ENCODE results near the gene POU2F3. TPM values are rescaled to one million over a fixed set of nuclear protein-coding genes. Genes with fewer than 3 reads are reported as not detected.
"Not testable (repeated sequence)": the region's sequence is repeated elsewhere in the genome, so short reads cannot be mapped to it uniquely, and the experiment has no call there.

POU2F3 gene
- total and polyA plus RNA-seq, 2 experiments from 2014 or later = not detected

GRCh38 chr11:120271672-120272071 lies 31.7 kb downstream of the POU2F3 start:
- H3K9me2 ChIP-seq (replicated peaks; ENCODE audit: insufficient read depth) = no peaks in the 10 kb centered on the region
- no peak overlapping the region for H3K27ac ChIP-seq
- H3K36me3 ChIP-seq (replicated peaks; ENCODE audit: insufficient read depth, low read depth) = no peaks in the 10 kb centered on the region
- DNase-seq (ENCODE audit: low spot score) = no peak
- no peaks in the 10 kb centered on the region for H3K9me3 ChIP-seq (ENCODE audit: low read depth)
- H2AFZ ChIP-seq = no peak overlapping the region
- no peaks in the 10 kb centered on the region for H3K79me2 ChIP-seq
- no peak for TF ChIP-seq EZH2phosphoT487 (IDR thresholded peaks at IDR 0.05; ENCODE audit: low read depth, severe bottlenecking, unreplicated experiment)
- TF ChIP-seq CTCF (IDR thresholded peaks at IDR 0.05; ENCODE audit: poor library complexity) = no peak
- H3K4me2 ChIP-seq = no peak overlapping the region
- H3K27me3 ChIP-seq = peaks cover 2% of the 10 kb centered on the region
- no peaks in the 10 kb centered on the region for H4K20me1 ChIP-seq (ENCODE audit: insufficient read depth, poor library complexity, severe bottlenecking)
- WGBS (ENCODE audit: low lambda C conversion rate, missing lambda C conversion rate) = 80% methylated on average over 5 of the region's 5 CpGs
- H3K4me1 ChIP-seq (ENCODE audit: insufficient read depth) = no peaks in the 10 kb centered on the region
- no peak overlapping the region for H3K4me3 ChIP-seq

- H3K9me2 ChIP-seq (replicated peaks; ENCODE audit: insufficient read depth) = no peaks in the 10 kb centered on the region
- H3K27ac ChIP-seq = no peak overlapping the region
- no peak for DNase-seq (ENCODE audit: low spot score)
- no peak overlapping the region for H2AFZ ChIP-seq
- H3K4me2 ChIP-seq = no peak overlapping the region
- H3K4me1 ChIP-seq (ENCODE audit: insufficient read depth) = no peaks in the 10 kb centered on the region
- peaks cover 2% of the 10 kb centered on the region for H3K27me3 ChIP-seq
- WGBS (ENCODE audit: low lambda C conversion rate, missing lambda C conversion rate) = 97% methylated on average over 2 of the region's 2 CpGs
- no peaks in the 10 kb centered on the region for H3K79me2 ChIP-seq
- no peak overlapping the region for H3K4me3 ChIP-seq
- H3K36me3 ChIP-seq (replicated peaks; ENCODE audit: insufficient read depth, low read depth) = no peaks in the 10 kb centered on the region
- TF ChIP-seq EZH2 (IDR thresholded peaks at IDR 0.05; ENCODE audit: borderline replicate concordance) = no peak
- TF ChIP-seq CTCF (IDR thresholded peaks at IDR 0.05; ENCODE audit: poor library complexity) = no peak
- TF ChIP-seq EZH2phosphoT487 (IDR thresholded peaks at IDR 0.05; ENCODE audit: low read depth, severe bottlenecking, unreplicated experiment) = no peak
- H3K9me3 ChIP-seq (ENCODE audit: low read depth) = no peaks in the 10 kb centered on the region
- H4K20me1 ChIP-seq (ENCODE audit: insufficient read depth, poor library complexity, severe bottlenecking) = no peaks in the 10 kb centered on the region
These were observed 32.4 kb downstream of the POU2F3 start for GRCh38 chr11:120272303-120272702.

- H3K36me3 ChIP-seq (replicated peaks; ENCODE audit: insufficient read depth, low read depth) = no peaks in the 10 kb centered on the region
- no peak overlapping the region for H3K4me3 ChIP-seq
- no peak overlapping the region for H3K4me2 ChIP-seq
- H2AFZ ChIP-seq = no peak overlapping the region
- H3K27me3 ChIP-seq = no peaks in the 10 kb centered on the region
- H3K9me3 ChIP-seq (ENCODE audit: low read depth) = no peaks in the 10 kb centered on the region
- no peaks in the 10 kb centered on the region for H3K79me2 ChIP-seq
- no peaks in the 10 kb centered on the region for H3K4me1 ChIP-seq (ENCODE audit: insufficient read depth)
- 92% methylated on average over 2 of the region's 2 CpGs for WGBS (ENCODE audit: low lambda C conversion rate, missing lambda C conversion rate)
- H4K20me1 ChIP-seq (ENCODE audit: insufficient read depth, poor library complexity, severe bottlenecking) = no peaks in the 10 kb centered on the region
- TF ChIP-seq EZH2 (IDR thresholded peaks at IDR 0.05; ENCODE audit: borderline replicate concordance) (no peak), EZH2phosphoT487 (IDR thresholded peaks at IDR 0.05; ENCODE audit: low read depth, severe bottlenecking, unreplicated experiment) (no peak), CTCF (IDR thresholded peaks at IDR 0.05; ENCODE audit: poor library complexity) (no peak)
- no peak overlapping the region for H3K27ac ChIP-seq
- no peaks in the 10 kb centered on the region for H3K9me2 ChIP-seq (replicated peaks; ENCODE audit: insufficient read depth)
- DNase-seq (ENCODE audit: low spot score) = no peak
These were observed 33.5 kb downstream of the POU2F3 start for GRCh38 chr11:120273432-120273831.

- H3K27me3 ChIP-seq; DNase-seq (ENCODE audit: low spot score); H3K4me3 ChIP-seq; H4K20me1 ChIP-seq (ENCODE audit: insufficient read depth, poor library complexity, severe bottlenecking); H3K4me1 ChIP-seq (ENCODE audit: insufficient read depth); H3K79me2 ChIP-seq; H3K9me3 ChIP-seq (ENCODE audit: low read depth); H2AFZ ChIP-seq; H3K9me2 ChIP-seq (replicated peaks; ENCODE audit: insufficient read depth); H3K36me3 ChIP-seq (replicated peaks; ENCODE audit: insufficient read depth, low read depth); H3K27ac ChIP-seq; H3K4me2 ChIP-seq: not testable (repeated sequence)
- 97% methylated on average over 2 of the region's 2 CpGs for WGBS (ENCODE audit: low lambda C conversion rate, missing lambda C conversion rate)
These were observed 34.0 kb downstream of the POU2F3 start for GRCh38 chr11:120273956-120274355.
